Measurements from ENCODE around the gene CHST13.

DNA sequence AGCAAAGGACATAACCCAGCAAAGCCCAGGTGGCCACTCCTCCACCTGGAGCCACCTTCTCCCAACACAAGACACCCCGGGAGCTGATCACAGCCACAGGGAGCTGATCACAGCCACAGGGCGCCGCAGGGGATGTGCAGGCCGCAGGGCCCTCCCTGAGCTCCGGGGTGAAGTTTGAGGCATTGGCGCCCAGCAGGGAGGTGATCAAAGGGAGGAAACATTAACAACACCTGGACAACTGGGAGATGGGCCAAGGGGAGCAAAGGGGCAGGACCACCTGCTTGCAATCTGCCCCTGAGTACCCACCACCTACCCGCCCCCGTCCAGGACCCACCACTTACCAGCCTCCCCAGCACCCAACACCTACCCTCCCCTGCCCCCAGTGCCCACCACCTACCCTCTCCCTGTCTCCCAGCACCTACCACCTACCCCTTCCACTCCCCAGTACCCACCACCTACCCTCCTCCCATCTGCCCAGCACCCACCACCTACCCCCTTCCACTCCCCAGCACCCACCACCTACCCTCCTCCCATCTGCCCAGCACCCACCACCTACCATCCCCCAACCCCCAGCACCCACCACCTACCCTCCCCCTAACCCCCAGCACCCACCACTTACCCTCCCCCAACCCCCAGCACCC lies 8.8 kb upstream of the CHST13 start:
- TF ChIP-seq ZNF132 (tag by site-specific recombination; IDR thresholded peaks at IDR 0.05; ENCODE audit: borderline replicate concordance) (no peak), ZBTB20 (tag by site-specific recombination; IDR thresholded peaks at IDR 0.05) (no peak), ZNF146 (tag by site-specific recombination; IDR thresholded peaks at IDR 0.05) (no peak), TCF7L2 (IDR thresholded peaks at IDR 0.05; ENCODE audit: borderline replicate concordance, low read depth, low read length) (no peak), ZNF10 (tag by site-specific recombination; IDR thresholded peaks at IDR 0.05) (no peak), YY1 (tag by site-specific recombination; IDR thresholded peaks at IDR 0.05) (no peak), KLF1 (tag by site-specific recombination; IDR thresholded peaks at IDR 0.05) (no peak), OVOL3 (tag by site-specific recombination; IDR thresholded peaks at IDR 0.05) (no peak)
- TF ChIP-seq, protein P1, sequence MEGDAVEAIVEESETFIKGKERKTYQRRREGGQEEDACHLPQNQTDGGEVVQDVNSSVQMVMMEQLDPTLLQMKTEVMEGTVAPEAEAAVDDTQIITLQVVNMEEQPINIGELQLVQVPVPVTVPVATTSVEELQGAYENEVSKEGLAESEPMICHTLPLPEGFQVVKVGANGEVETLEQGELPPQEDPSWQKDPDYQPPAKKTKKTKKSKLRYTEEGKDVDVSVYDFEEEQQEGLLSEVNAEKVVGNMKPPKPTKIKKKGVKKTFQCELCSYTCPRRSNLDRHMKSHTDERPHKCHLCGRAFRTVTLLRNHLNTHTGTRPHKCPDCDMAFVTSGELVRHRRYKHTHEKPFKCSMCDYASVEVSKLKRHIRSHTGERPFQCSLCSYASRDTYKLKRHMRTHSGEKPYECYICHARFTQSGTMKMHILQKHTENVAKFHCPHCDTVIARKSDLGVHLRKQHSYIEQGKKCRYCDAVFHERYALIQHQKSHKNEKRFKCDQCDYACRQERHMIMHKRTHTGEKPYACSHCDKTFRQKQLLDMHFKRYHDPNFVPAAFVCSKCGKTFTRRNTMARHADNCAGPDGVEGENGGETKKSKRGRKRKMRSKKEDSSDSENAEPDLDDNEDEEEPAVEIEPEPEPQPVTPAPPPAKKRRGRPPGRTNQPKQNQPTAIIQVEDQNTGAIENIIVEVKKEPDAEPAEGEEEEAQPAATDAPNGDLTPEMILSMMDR (tag by site-specific recombination; IDR thresholded peaks at IDR 0.05) = no peak
- TF ChIP-seq, protein P2, sequence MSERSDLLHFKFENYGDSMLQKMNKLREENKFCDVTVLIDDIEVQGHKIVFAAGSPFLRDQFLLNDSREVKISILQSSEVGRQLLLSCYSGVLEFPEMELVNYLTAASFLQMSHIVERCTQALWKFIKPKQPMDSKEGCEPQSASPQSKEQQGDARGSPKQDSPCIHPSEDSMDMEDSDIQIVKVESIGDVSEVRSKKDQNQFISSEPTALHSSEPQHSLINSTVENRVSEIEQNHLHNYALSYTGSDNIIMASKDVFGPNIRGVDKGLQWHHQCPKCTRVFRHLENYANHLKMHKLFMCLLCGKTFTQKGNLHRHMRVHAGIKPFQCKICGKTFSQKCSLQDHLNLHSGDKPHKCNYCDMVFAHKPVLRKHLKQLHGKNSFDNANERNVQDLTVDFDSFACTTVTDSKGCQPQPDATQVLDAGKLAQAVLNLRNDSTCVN (tag by site-specific recombination; optimal IDR thresholded peaks at IDR 0.05) = no peak
